PC-9 (cell line): ENCODE data around the gene KCNK2.

Experiments
- EZH2 ChIP-seq: fragments of 200-600 bp; sonication (generic); IDR thresholded peaks from 2 replicates; pipeline ENCODE4 v1.8.0; 2017; ENCODE audit warnings: antibody characterized with exemption, low read depth
- TF ChIP-seq, protein P1 (sequence below): fragments of 200-600 bp; sonication (generic); conservative IDR thresholded peaks from 2 replicates; pipeline ENCODE4 v1.6.1; 2017; ENCODE audit warnings: mixed run types, antibody characterized with exemption, mild to moderate bottlenecking, moderate library complexity

DNA sequence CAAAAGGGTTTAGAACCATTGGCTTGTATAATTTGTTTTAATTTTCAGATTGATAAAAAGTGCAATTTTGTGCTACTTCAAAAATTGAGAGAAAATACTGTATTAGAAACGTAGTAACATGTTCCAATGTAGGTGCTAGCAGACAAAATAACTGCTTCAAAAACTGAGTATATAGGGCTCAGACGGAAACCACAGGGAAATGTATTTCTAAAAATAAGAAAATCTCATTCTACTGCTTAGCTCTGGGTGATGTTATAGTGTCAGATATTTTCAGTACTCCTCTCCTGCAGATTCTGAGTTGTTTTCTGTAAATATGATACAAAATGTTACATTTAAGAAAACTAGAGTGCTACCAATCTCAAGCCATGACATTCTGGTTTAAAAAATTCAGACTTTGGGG, 55.4 kb downstream of the KCNK2 start:
- TF ChIP-seq, protein P1, sequence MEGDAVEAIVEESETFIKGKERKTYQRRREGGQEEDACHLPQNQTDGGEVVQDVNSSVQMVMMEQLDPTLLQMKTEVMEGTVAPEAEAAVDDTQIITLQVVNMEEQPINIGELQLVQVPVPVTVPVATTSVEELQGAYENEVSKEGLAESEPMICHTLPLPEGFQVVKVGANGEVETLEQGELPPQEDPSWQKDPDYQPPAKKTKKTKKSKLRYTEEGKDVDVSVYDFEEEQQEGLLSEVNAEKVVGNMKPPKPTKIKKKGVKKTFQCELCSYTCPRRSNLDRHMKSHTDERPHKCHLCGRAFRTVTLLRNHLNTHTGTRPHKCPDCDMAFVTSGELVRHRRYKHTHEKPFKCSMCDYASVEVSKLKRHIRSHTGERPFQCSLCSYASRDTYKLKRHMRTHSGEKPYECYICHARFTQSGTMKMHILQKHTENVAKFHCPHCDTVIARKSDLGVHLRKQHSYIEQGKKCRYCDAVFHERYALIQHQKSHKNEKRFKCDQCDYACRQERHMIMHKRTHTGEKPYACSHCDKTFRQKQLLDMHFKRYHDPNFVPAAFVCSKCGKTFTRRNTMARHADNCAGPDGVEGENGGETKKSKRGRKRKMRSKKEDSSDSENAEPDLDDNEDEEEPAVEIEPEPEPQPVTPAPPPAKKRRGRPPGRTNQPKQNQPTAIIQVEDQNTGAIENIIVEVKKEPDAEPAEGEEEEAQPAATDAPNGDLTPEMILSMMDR: no peak
- no peak for TF ChIP-seq EZH2
